ENCODE measurements around the gene RABAC1.

RABAC1 gene

DNA sequence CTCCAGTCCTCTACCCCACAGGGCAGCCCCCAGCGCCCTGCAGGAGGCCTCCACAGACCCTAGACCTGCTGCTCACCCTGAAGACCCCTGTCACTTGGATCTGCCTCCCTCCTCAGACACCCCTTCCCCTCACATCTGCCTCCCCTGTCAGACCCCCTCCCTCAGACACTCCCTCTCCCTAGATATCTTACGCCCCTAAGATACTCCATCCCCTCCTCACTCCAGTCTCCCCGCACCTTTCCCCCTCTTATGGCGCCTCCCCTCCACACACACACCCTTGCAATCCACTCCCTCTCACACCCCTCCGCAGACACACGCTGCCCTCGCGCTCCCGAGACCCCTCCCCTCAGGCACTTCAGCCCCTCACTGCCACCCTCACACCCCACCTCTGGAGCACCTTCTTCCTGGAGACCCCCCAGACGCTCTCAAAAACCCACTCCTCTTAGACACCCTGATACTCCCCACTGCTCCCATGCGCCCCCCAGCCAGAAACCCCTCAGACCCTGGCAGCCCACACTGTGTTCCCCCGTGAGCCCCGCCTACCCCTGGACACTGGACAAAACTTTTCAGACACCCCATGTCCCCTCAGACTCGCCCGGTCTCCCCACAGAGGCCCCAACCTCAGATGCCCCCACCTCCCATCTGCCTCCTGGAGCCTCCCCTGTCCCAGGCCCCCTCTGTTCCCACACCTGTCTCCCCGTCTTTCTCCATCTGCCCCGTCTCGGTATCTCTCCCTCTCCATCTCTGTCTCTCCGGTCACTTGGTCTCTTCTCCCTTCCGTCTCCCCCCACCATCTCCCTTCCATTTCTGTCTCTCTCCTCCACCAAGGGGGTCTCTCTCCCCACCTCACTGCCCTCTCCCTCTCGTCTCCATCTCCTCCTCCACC is 45.3 kb downstream of the RABAC1 start:
- DNase-seq: no peak

DNA sequence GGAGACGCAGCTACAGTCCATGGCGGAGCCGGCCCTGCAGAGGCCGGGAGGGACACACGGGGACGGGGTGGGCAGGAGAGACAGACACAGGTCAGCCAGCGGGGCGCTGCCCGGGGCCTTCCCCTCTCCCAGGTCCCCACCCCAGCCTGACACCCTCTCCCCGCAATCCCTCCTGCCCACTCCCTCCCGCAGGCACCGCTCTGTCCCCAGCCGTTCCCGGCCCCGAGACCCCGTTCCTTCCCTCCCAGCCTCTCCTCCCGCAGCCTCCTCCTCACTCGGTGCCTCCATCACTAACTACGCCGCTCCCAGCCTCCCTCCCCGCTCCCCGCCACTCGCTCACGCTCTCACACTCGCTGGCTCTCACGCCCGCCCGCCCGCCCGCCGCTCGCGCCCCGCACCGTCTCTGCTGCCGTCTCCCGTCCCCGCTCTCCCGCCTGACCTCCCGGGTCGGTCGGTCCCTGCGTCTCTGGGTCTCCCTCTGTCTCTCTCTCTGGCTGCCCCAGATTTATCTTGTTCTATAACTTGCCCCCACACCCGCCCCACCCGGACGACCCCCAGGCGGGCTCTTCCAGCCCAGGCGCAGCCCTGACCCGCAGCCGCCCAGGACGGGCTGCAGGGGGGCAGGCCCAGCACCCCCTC is 46.1 kb downstream of the RABAC1 start:
- DNase-seq: no peak

DNA sequence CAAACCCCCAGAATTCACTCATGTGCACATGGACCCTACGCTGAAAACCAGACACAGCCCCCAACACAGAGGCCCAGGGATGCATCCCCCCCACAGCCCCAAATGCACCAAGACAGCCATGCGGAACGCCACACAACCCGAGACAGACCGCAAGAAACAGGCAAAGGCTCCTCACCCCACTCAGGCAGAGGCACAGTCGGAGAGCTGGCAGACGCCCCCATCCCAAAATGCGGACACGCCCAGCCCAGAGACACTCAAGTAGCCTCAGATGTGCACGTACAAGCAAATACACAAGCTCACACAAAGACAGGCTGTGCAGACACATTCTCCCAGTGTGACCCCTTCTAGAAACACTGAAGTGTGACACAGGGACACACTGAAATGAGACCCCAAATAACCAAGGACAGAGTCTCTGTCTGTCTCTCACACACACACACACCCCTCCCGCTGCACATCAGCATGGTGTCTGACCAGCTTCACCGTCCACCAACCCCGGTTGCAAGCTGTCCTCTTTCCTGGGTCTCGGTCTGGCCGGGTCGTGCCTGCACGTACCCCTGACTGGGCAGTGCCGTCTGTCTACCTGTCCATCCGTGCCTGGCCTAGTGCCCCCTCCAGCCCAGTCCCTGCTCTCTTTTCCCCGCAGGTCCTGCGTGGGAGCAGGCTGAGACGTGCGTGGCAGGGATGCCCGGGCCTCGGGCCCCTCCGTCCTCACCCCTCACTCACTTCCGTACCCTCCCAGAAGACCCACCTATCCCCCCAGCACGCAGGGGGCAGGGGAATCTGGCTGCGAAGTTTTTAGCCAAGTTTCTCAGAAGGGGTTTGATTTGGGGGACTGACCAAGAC is 47.0 kb downstream of the RABAC1 start:
- DNase-seq: no peak

DNA sequence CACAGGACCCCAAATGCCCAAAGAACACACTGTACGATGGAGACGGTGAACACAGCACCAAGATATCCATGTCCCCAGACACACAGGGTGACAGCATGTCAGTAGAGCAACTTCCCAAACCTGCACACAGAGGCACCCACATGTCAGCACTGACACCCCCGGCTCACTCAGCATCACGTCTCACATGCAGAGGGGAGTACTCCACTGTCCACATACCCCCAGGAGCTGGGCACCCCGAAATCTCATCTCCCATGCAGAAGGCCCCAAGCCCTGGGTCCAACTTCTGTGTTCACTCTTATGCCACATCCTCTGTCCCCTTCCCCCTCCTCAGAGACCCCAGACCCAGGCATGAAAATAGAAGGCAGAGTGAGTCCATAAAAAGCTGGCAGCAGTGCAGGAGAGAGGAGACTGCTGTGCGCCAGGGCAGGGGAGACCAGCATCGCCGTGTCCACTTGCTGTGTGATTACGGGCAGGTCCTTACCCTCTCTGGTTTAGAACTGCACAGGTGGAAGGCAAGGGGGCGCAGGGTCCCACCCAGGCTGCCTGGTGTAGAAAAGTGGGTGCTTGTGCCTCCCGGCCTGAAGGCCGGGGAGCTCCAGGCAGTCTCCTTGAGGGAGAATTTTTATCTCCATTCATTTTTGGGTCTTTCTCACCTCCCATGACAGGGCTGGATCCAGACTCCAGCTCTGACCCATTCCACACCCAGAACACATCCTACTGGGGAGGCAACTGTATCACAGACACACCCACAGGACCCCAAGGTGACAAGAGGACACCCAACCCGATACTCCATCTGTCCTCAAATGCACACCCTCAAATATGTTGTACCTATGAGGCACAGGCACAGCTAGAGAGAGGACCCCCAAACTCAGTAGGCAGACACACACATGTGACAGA is 47.9 kb downstream of the RABAC1 start:
- DNase-seq: no peak

DNA sequence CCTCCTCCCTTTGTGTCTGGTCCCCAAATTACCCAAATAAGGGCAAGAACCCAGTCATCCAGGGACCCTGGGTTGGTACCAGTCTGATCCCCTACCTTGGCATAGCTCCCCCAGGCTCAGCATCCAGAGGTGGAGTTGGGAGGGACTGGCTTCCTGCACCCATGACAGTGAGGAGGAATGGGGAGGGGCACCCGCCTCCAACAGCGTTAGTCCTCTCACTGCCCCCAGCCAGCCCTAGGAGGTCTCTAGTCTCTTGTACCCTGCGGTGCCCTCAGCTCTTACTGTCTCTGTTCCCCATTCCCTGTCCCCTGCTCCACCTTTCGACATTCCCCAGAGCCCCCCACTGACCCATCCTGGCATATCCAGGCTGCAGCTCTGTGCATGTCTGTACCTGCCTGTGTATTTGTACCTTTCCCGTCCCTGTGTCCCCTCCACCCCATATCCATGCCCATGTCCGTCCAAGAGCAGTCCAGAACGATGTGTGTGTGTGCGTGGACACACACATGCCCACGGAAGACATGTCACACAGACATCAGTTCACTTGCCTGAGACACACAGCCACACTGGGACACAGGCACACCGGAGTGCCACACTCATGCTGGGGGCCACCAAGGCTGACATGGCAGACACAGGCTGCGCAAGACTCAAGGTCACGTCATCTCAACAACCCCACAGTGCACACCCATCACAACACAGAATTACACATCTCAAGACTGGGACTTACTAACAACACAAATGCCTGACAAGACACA is 48.7 kb downstream of the RABAC1 start:
- no peak for DNase-seq

DNA sequence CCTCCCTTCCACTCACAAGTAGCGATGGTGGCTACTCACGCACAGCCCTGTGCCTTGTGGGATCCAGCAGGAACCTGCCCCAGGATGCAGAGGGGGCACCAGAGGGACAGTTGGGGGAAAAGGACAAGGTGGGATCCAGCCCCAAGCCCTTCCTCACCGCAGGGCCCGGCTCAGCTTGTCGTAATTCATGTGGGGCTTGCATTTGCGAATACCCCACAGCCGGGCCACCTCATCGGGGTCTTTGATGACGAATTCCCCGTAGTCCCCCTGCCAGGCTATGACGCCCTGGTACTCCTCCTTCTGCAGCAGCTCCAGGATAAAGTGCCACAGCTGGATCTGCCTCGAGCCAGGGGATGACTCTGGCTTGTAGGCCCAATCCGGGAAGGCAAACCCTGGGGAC is 49.4 kb downstream of the RABAC1 start:
- DNase-seq: no peak

GRCh38 chr19:41908724-41909464 is 50.2 kb downstream of the RABAC1 start:
- no peak for DNase-seq

DNA sequence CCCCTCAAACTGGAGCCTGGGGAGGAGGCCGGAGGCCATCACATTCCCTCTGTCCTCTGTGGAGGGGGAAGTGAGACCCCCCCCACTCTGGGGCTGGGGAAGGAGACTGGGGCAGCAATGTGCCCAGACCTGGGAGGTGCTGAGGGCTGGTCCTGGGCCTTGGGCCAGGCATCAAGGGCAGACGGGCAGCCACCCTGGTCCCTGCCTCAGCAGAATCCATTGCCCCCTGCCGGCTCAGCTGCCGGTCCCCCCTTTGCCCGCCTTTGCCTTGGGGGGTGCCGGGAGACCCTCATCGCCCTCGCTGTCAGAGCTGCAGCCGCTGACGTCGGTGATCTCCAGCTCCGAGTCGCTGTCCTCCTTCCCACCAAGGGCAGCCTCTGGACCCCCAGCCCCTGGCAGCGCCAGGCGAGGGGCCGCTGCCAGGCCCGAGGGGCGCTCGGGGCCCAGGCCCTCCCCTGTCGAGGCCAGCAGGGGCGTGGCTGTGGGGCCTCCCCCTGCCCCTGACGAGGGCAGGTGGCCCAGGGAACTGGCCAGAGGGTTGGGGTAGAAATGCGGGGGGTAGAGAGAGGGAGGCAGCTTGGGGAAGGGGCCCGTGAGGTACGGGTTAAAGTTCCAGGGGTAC is 51.0 kb downstream of the RABAC1 start:
- DNase-seq: no peak

GRCh38 chr19:41906916-41907680 is 52.0 kb downstream of the RABAC1 start:
- no peak for DNase-seq

Measured in fibroblast of skin of back (primary cell).